ENCODE results near the gene LPIN2.

- TF ChIP-seq CTCF (IDR thresholded peaks at IDR 0.05; ENCODE audit: borderline replicate concordance, extremely low read depth, low read length, poor library complexity, severe bottlenecking) (no peak), EZH2 (IDR thresholded peaks at IDR 0.05; ENCODE audit: borderline replicate concordance, low read depth, low read length, severe bottlenecking) (no peak)
These were observed 42.3 kb upstream of the LPIN2 start for GRCh38 chr18:3055186-3055728.
